B cell (primary cell): ENCODE results near the gene LONRF2. TPM values are rescaled to one million over a fixed set of nuclear protein-coding genes. Genes with fewer than 3 reads are reported as not detected.

ENCODE experiments used
- ATAC-seq: fragments of 200-7000 bp; cut with Tn5 transposase; one replicate; pipeline ENCODE4 v1.10.0; 2021; ENCODE audit warnings: low read depth, mild to moderate bottlenecking, moderate number of reproducible peaks, moderate library complexity
- CTCF ChIA-PET: fragments of 350-600 bp; sonication (Branson Sonifier 250); formaldehyde crosslinking; loops from one replicate; lab custom pipeline; 2021; ENCODE audit warnings: antibody characterized with exemption, inconsistent platforms; lab: Charles Lee
- POLR2A ChIA-PET: fragments of 350-600 bp; sonication (Branson Sonifier 250); formaldehyde crosslinking; loops from one replicate; lab custom pipeline; 2021; ENCODE audit warnings: antibody characterized with exemption; lab: Charles Lee
- DNase-seq: peaks from one replicate; pipeline ENCODE4 v3.0.0; 2013
- H2AFZ ChIP-seq: 2 replicates; pipeline ENCODE4 v1.6.1; 2012; ENCODE audit warnings: mild to moderate bottlenecking, low read depth, low read length; ENCODE audit not compliant: insufficient read depth, poor library complexity, severe bottlenecking
- H3K27ac ChIP-seq, 2 donors: 1 replicate in 1 of 2; 2 replicates in 1 of 2; pipeline ENCODE4 v1.5.1; 2012 to 2013; ENCODE audit warnings: low read length in 2 of 2, mild to moderate bottlenecking in 2 of 2, moderate library complexity in 1 of 2
- H3K27me3 ChIP-seq, 4 experiments: fragments of 200-600 bp in 1 of 4; sonication (generic) in 1 of 4; replicated peaks in 1 of 4; 1 replicate in 2 of 4; 2 replicates in 2 of 4; pipeline versions ENCODE4 v1.6.1 to v1.7.0; 2013 to 2016; ENCODE audit warnings: low read length in 3 of 4, mild to moderate bottlenecking in 2 of 4, mixed read lengths in 1 of 4, moderate library complexity in 1 of 4; ENCODE audit not compliant: insufficient read depth in 4 of 4, control insufficient read depth in 3 of 4; ENCODE audit errors: control extremely low read depth in 1 of 4
- H3K36me3 ChIP-seq, 2 experiments: replicated peaks in 1 of 2; 1 replicate in 1 of 2; 2 replicates in 1 of 2; pipeline versions ENCODE4 v1.6.1 to v1.7.1; 2013; ENCODE audit warnings: low read length in 1 of 2; ENCODE audit not compliant: insufficient read depth in 2 of 2, control insufficient read depth in 1 of 2; ENCODE audit errors: control extremely low read depth in 1 of 2, extremely low read depth in 1 of 2
- H3K4me1 ChIP-seq, 2 donors: fragments of 200-600 bp in 1 of 2; sonication (generic) in 1 of 2; 1 replicate in 1 of 2; 2 replicates in 1 of 2; pipeline versions ENCODE4 v1.5.1 to v1.6.1; 2013 to 2017; ENCODE audit warnings: low read length in 2 of 2; ENCODE audit not compliant: control insufficient read depth in 2 of 2, insufficient read depth in 2 of 2
- H3K4me2 ChIP-seq: replicated peaks from 2 replicates; pipeline ENCODE3; 2012; ENCODE audit warnings: mild to moderate bottlenecking, low read depth, low read length; ENCODE audit not compliant: poor library complexity, severe bottlenecking
- H3K4me3 ChIP-seq, 5 experiments: fragments of 200-600 bp in 1 of 5; sonication (generic) in 1 of 5; 1 replicate in 3 of 5; 2 replicates in 2 of 5; pipeline versions ENCODE4 v1.5.1 to v1.7.0; 2011 to 2016; ENCODE audit warnings: low read length in 4 of 5, mild to moderate bottlenecking in 4 of 5, low read depth in 2 of 5, control low read depth in 1 of 5, moderate library complexity in 1 of 5; ENCODE audit not compliant: insufficient read depth in 1 of 5; ENCODE audit errors: control extremely low read depth in 1 of 5, extremely low read depth in 1 of 5
- H3K79me2 ChIP-seq: fragments of 200-600 bp; sonication (generic); one replicate; pipeline ENCODE4 v1.6.0; 2016; ENCODE audit warnings: low read length; ENCODE audit not compliant: control insufficient read depth, insufficient read depth
- H3K9ac ChIP-seq: fragments of 200-600 bp; sonication (generic); 2 replicates; pipeline ENCODE4 v1.6.1; 2017; ENCODE audit warnings: mild to moderate bottlenecking, low read length, moderate library complexity
- H3K9me3 ChIP-seq, 3 donors: one replicate each; pipeline versions ENCODE4 v1.6.1 to v1.7.1; 2013; ENCODE audit warnings: low read length in 2 of 3; ENCODE audit not compliant: control insufficient read depth in 2 of 3, insufficient read depth in 1 of 3; ENCODE audit errors: control extremely low read depth in 1 of 3
- H4K20me1 ChIP-seq: 2 replicates; pipeline ENCODE4 v1.6.0; 2012; ENCODE audit warnings: mild to moderate bottlenecking, low read length; ENCODE audit not compliant: insufficient read depth, control insufficient read depth, poor library complexity, severe bottlenecking
- H3K27ac Mint-ChIP-seq: one replicate; pipeline ENCODE4 v1.8.0; 2021; ENCODE audit warnings: mixed read lengths
- H3K27me3 Mint-ChIP-seq: one replicate; pipeline ENCODE4 v1.8.0; 2021; ENCODE audit warnings: mixed read lengths
- H3K4me1 Mint-ChIP-seq: one replicate; pipeline ENCODE4 v1.8.0; 2021; ENCODE audit warnings: mixed read lengths
- H3K4me3 Mint-ChIP-seq: one replicate; pipeline ENCODE4 v1.8.0; 2021; ENCODE audit warnings: mixed read lengths
- H3K9me3 Mint-ChIP-seq: one replicate; pipeline ENCODE4 v1.8.0; 2022; ENCODE audit warnings: mixed read lengths; ENCODE audit not compliant: insufficient read depth
- EZH2 ChIP-seq: IDR thresholded peaks from 2 replicates; pipeline ENCODE4 v1.6.1; 2012; ENCODE audit warnings: borderline replicate concordance, low read depth, mild to moderate bottlenecking, moderate library complexity, low read length; ENCODE audit not compliant: insufficient read depth, poor library complexity, severe bottlenecking
- WGBS: methylation state at CpG from one replicate; pipeline ENCODE4 v1.1.5; 2013; ENCODE audit warnings: missing lambda C conversion rate; ENCODE audit not compliant: insufficient coverage; 5-methylcytosine and 5-hydroxymethylcytosine counted together
- intact Hi-C: fragments of 100-400 bp; cut with micrococcal nuclease; formaldehyde crosslinking; loops from one replicate; pipeline ENCODE4 v1.10.0; 2022
- polyA plus RNA-seq: library from polyadenylated mRNA; depleted of rRNA; stranded (reverse); fragments of >200 nt; gene quantifications from 2 replicates; pipeline ENCODE4 v1.2.3, GENCODE V29; 2012
- total RNA-seq, 2 donors: library from RNA; stranded (reverse); fragments of 120-200 nt in 1 of 2; gene quantifications; 1 replicate in 1 of 2; 2 replicates in 1 of 2; pipeline versions ENCODE4 v1.2.3 to v1.2.4, GENCODE V29; 2013 to 2022
- TF ChIP-seq, protein P1 (sequence below): fragments of 200-600 bp; IDR thresholded peaks from one replicate; pipeline ENCODE4 v1.8.0; 2022; ENCODE audit warnings: antibody characterized with exemption, mild to moderate bottlenecking

The LONRF2 gene
- total and polyA plus RNA-seq, 2 donors (not counting 1 experiment from before 2014, with no cell fraction given): 0.32 TPM; not detected in 1

DNA sequence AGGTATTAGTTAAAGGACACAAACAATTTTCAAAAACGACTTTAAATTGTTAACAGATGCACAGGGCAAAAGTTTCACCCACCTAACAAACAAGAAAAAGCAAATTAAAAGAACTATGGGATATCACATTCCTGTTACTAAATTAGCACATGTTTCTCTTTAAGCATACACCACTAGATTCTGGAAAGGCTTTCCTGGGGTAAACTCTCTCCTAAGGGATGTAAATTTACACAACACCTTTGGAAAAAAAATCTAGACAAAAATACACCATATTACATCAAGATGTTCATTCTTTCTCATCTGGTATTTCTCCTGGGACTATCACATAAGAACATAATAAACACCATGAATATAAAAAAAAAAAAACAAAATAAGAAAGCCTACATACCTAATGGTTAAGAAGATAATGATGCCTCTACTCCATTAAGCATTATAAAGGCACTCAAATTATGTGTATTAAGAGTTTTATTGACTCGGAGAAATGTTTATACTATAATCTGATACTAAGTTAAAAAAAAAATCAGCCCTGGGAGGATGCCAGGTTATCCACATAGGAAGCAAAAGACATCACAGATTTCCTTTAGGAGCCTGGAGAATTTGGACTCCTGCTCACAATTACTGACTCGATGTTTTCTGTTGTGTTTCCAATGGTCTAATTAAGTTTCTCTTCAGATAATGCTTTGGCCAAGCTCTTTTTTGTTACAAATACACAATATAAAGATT lies 97.2 kb downstream of the LONRF2 start:
- ATAC-seq: no peak
- Mint-ChIP-seq H3K27ac (no peak overlapping the region), H3K27me3 (peaks cover 14% of the 10 kb centered on the region), H3K4me3 (no peak overlapping the region), H3K4me1 (peaks cover 12% of the 10 kb centered on the region), H3K9me3 (peaks cover 4% of the 10 kb centered on the region)
- no peak overlapping the region for H3K4me3 ChIP-seq
- no peak overlapping the region for H3K4me2 ChIP-seq
- no CpG with 5 or more reads among the region's 3 CpGs for WGBS
- H3K9me3 ChIP-seq: peaks cover 0 to 2% (median 0%) of the 10 kb centered on the region in 3 donors
- H3K4me1 ChIP-seq: no peaks in the 10 kb centered on the region
- no peak for TF ChIP-seq EZH2
- TF ChIP-seq, protein P1, sequence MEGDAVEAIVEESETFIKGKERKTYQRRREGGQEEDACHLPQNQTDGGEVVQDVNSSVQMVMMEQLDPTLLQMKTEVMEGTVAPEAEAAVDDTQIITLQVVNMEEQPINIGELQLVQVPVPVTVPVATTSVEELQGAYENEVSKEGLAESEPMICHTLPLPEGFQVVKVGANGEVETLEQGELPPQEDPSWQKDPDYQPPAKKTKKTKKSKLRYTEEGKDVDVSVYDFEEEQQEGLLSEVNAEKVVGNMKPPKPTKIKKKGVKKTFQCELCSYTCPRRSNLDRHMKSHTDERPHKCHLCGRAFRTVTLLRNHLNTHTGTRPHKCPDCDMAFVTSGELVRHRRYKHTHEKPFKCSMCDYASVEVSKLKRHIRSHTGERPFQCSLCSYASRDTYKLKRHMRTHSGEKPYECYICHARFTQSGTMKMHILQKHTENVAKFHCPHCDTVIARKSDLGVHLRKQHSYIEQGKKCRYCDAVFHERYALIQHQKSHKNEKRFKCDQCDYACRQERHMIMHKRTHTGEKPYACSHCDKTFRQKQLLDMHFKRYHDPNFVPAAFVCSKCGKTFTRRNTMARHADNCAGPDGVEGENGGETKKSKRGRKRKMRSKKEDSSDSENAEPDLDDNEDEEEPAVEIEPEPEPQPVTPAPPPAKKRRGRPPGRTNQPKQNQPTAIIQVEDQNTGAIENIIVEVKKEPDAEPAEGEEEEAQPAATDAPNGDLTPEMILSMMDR: no peak
- DNase-seq: no peak
- no peak overlapping the region for H3K9ac ChIP-seq
- no peaks in the 10 kb centered on the region for H3K36me3 ChIP-seq
- no peaks in the 10 kb centered on the region for H4K20me1 ChIP-seq
- intact Hi-C loops: no loop called here
- H3K79me2 ChIP-seq: no peaks in the 10 kb centered on the region
- ChIA-PET POLR2A (no interaction called here), CTCF (interaction anchor here (0.7 to 1.2 kb wide), 2 partner anchors 9 to 75 kb away, joined by 3 to 5 read pairs; no protein-coding TSS in a partner anchor)
- no peak overlapping the region for H3K27ac ChIP-seq
- peaks cover 0 to 6% (median 2%) of the 10 kb centered on the region in 4 experiments for H3K27me3 ChIP-seq
- no peak overlapping the region for H2AFZ ChIP-seq

DNA sequence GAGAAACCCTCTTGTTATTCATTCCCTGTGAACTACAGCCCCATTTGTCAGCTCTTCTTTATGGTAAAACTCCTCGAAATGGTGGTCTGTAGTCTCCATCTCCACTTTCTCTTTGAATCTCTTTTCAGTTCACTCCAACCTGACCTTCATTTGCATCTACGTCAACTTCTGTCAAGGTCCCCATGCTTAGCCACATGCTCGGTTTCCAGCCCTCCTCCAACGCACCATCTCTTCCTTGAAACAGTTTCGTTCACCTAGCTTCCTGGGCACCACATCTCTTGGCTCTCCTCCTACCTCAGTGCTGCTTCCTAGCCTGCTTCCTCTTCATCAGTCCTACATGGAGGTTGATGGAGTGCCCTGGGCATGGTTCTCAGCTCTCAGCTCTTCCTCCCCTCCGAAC lies 98.8 kb downstream of the LONRF2 start:
- POLR2A ChIA-PET: no interaction called here
- no peak for TF ChIP-seq EZH2
- TF ChIP-seq, protein P1: no peak
- 92% methylated on average over 6 of the region's 6 CpGs for WGBS
- H3K27me3 Mint-ChIP-seq: peaks cover 18% of the 10 kb centered on the region
- Histone ChIP-seq H3K4me3 (no peak overlapping the region), H3K4me2 (no peak overlapping the region), H3K27ac (no peak overlapping the region), H4K20me1 (no peaks in the 10 kb centered on the region), H3K79me2 (no peaks in the 10 kb centered on the region), H3K9me3 (peaks cover 0 to 2% (median 0%) of the 10 kb centered on the region in 3 donors), H3K36me3 (no peaks in the 10 kb centered on the region), H3K27me3 (peaks cover 0 to 6% (median 2%) of the 10 kb centered on the region in 4 experiments), H3K9ac (no peak overlapping the region), H2AFZ (no peak overlapping the region), H3K4me1 (no peaks in the 10 kb centered on the region)
- H3K9me3 Mint-ChIP-seq: peaks cover 4% of the 10 kb centered on the region
- CTCF ChIA-PET: interaction anchor here (0.6 to 1.0 kb wide), 2 partner anchors 61 to 534 kb away, joined by 5 read pairs; no protein-coding TSS in a partner anchor
- no peak overlapping the region for H3K4me3 Mint-ChIP-seq
- DNase-seq (no peak), ATAC-seq (no peak)
- no peak overlapping the region for H3K27ac Mint-ChIP-seq
- H3K4me1 Mint-ChIP-seq: peaks cover 7% of the 10 kb centered on the region
- intact Hi-C loops: no loop called here
